Heart left ventricle (tissue), 13 donors: Measurements from ENCODE around the gene SPECC1L.

Experiments used
- CTCF ChIP-seq, 12 donors: fragments of 200-600 bp; sonication (generic) in 4 of 12; IDR thresholded peaks; one replicate each; pipeline versions ENCODE4 v1.5.0 to v1.8.0; 2018 to 2022; ENCODE audit warnings: antibody characterized with exemption in 12 of 12, mild to moderate bottlenecking in 5 of 12
- POLR2A ChIP-seq, 2 donors: fragments of 450-650 bp; IDR thresholded peaks; one replicate each; pipeline ENCODE4 v1.6.1; 2017; ENCODE audit warnings: antibody characterized with exemption in 2 of 2, mild to moderate bottlenecking in 2 of 2, moderate library complexity in 2 of 2
- donor health status: ischemic (EF 13 %, LVEDD 7.1; RV severe dilation, severe dysfunction).
- donor health status: DM: no; HTN: yes; CAD: no.
- donor health status: DM: no; HTN: no; CAD: no.
- donor health status: ischemic (EF 25% LVEDD 6.9; RV normal size, moderate dysfunction).
- donor health status: ischemic (EF 25% LVEDD 5.7; RV mildly dilated, moderate dysfunction).
- donor health status: ischemic (EF 35%, LVEDD 5.7; RV mildly dilated, moderate dysfunction).
- donor health status: nonischemic (EF 11% LVEDD 7.7; RV severe dilation, severe dysfunction).
- donor health status: DM: yes; HTN: yes; CAD: no.
- donor health status: PGD.
- donor health status: ischemic (EF 29% LVEDD 5.4; RV normal size, mild dysfunction).
- donor health status: nonischemic (EF 23%, LVEDD 6.1; RV moderate dilation, normal function).

GRCh38 chr22:24433001-24433827, 162.6 kb downstream of the SPECC1L start:
- TF ChIP-seq CTCF (IDR thresholded peaks at IDR 0.05): no peak
- TF ChIP-seq POLR2A (IDR thresholded peaks at IDR 0.05): no peak
